H1 (cell line): ENCODE data around the gene OMP.

Experiments
- CBX5 ChIP-seq: fragments of 300-800, 300-1000 bp; sonication (generic); IDR thresholded peaks from 2 replicates; pipeline ENCODE4 v1.7.1; 2016; ENCODE audit warnings: antibody characterized with exemption, low read length, low read depth
- EZH2 ChIP-seq: fragments of 200-600 bp; sonication (generic); IDR thresholded peaks from 2 replicates; pipeline ENCODE4 v1.7.1; 2012; ENCODE audit warnings: low read depth, mild to moderate bottlenecking, moderate library complexity, low read length, inconsistent platforms; ENCODE audit not compliant: severe bottlenecking
- GABPA ChIP-seq: IDR thresholded peaks from 2 replicates; pipeline ENCODE4 v1.6.1; 2011; ENCODE audit warnings: mild to moderate bottlenecking, low read length, moderate library complexity, borderline replicate concordance; ENCODE audit not compliant: insufficient read depth
- JUN ChIP-seq: IDR thresholded peaks from 2 replicates; pipeline ENCODE4 v1.6.1; 2011; ENCODE audit warnings: low read depth, mild to moderate bottlenecking, improper control_type of control experiment, low read length
- KDM1A ChIP-seq: fragments of 200-600, 300-600 bp; sonication (generic); IDR thresholded peaks from 2 replicates; pipeline ENCODE4 v1.7.1; 2016; ENCODE audit warnings: mild to moderate bottlenecking, low read length, borderline replicate concordance
- KDM5A ChIP-seq: fragments of 200-600 bp; IDR thresholded peaks from 2 replicates; pipeline ENCODE4 v1.7.1; 2012; ENCODE audit warnings: mild to moderate bottlenecking, low read length, inconsistent platforms, mixed read lengths
- POLR2A ChIP-seq, 2 experiments: IDR thresholded peaks; 1 replicate in 1 of 2; 2 replicates in 1 of 2; pipeline ENCODE4 v1.6.1; 2011; ENCODE audit warnings: low read depth in 2 of 2, low read length in 2 of 2, mild to moderate bottlenecking in 2 of 2; ENCODE audit errors: control extremely low read depth in 1 of 2
- POLR2AphosphoS5 ChIP-seq: IDR thresholded peaks from 2 replicates; pipeline ENCODE4 v1.6.1; 2011; ENCODE audit warnings: low read depth, low read length
- YY1 ChIP-seq: IDR thresholded peaks from 2 replicates; pipeline ENCODE4 v1.6.1; 2011; ENCODE audit warnings: low read depth, mild to moderate bottlenecking, low read length
- TF ChIP-seq, protein P1 (sequence below), 3 experiments: IDR thresholded peaks; 1 replicate in 2 of 3; 2 replicates in 1 of 3; pipeline versions ENCODE4 v1.5.1 to v1.6.1; 2011; ENCODE audit warnings: low read length in 3 of 3, mild to moderate bottlenecking in 3 of 3, inconsistent platforms in 2 of 3, low read depth in 1 of 3, moderate library complexity in 1 of 3; ENCODE audit not compliant: insufficient read depth in 1 of 3; ENCODE audit errors: control extremely low read depth in 1 of 3

- TF ChIP-seq, protein P1, sequence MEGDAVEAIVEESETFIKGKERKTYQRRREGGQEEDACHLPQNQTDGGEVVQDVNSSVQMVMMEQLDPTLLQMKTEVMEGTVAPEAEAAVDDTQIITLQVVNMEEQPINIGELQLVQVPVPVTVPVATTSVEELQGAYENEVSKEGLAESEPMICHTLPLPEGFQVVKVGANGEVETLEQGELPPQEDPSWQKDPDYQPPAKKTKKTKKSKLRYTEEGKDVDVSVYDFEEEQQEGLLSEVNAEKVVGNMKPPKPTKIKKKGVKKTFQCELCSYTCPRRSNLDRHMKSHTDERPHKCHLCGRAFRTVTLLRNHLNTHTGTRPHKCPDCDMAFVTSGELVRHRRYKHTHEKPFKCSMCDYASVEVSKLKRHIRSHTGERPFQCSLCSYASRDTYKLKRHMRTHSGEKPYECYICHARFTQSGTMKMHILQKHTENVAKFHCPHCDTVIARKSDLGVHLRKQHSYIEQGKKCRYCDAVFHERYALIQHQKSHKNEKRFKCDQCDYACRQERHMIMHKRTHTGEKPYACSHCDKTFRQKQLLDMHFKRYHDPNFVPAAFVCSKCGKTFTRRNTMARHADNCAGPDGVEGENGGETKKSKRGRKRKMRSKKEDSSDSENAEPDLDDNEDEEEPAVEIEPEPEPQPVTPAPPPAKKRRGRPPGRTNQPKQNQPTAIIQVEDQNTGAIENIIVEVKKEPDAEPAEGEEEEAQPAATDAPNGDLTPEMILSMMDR (IDR thresholded peaks at IDR 0.05; ENCODE audit: control extremely low read depth in 1 of 3, insufficient read depth in 1 of 3, low read depth in 1 of 3, low read length in 3 of 3): no peak
- TF ChIP-seq EZH2 (no peak), CBX5 (no peak), POLR2AphosphoS5 (no peak), GABPA (no peak), KDM1A (no peak), JUN (no peak), YY1 (no peak), KDM5A (no peak), POLR2A (IDR thresholded peaks at IDR 0.05; ENCODE audit: control extremely low read depth in 1 of 2, low read depth in 2 of 2, low read length in 2 of 2) (no peak)
Observed at GRCh38 chr11:77107950-77108349, 5.3 kb downstream of the OMP start.
